ENCODE data around the gene P4HA2. TPM values are rescaled to one million over a fixed set of nuclear protein-coding genes. Genes with fewer than 3 reads are reported as not detected.

Gene P4HA2
- total and polyA plus RNA-seq, 11 donors, result 41.2 to 140 (median 55.7) TPM

DNA sequence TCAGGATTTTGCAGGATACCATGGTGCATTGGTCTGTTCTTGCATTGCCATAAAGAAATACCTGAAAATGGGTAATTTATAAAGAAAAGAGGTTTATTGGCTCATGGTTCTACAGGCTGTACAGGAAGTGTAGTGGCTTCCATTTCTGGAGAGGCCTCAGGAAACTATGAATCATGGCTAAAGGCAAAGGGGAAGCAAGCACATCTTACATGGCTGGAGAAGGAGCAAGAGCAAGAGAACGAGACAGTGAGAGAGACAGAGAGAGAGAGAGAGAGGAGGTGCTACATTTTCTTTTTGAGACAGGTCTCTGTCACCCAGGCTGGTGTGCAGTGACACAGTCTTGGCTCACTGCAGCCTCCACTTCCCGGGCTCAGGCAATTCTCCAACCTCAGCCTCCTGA lies 43.9 kb downstream of the P4HA2 start:
- DNase-seq (no peak), ATAC-seq (no peak)
- intact Hi-C loops (cut with DNase I), result loop anchor here in 5 of 10 donors (5.0 to 10.0 kb wide), 6 partner anchors 49 to 116 kb away; partner anchors contain the start of gene SLC22A4 (in 1 of the 5)
- Histone ChIP-seq H3K27ac (no peak overlapping the region), H3K4me3 (no peak overlapping the region), H3K4me1 (peaks cover 0 to 18% (median 2%) of the 10 kb centered on the region in 12 donors), H3K36me3 (peaks cover 0 to 5% (median 0%) of the 10 kb centered on the region in 9 donors), H3K9me3 (peaks cover 0 to 6% (median 0%) of the 10 kb centered on the region in 12 donors), H3K27me3 (no peaks in the 10 kb centered on the region)
- TF ChIP-seq, protein P1, sequence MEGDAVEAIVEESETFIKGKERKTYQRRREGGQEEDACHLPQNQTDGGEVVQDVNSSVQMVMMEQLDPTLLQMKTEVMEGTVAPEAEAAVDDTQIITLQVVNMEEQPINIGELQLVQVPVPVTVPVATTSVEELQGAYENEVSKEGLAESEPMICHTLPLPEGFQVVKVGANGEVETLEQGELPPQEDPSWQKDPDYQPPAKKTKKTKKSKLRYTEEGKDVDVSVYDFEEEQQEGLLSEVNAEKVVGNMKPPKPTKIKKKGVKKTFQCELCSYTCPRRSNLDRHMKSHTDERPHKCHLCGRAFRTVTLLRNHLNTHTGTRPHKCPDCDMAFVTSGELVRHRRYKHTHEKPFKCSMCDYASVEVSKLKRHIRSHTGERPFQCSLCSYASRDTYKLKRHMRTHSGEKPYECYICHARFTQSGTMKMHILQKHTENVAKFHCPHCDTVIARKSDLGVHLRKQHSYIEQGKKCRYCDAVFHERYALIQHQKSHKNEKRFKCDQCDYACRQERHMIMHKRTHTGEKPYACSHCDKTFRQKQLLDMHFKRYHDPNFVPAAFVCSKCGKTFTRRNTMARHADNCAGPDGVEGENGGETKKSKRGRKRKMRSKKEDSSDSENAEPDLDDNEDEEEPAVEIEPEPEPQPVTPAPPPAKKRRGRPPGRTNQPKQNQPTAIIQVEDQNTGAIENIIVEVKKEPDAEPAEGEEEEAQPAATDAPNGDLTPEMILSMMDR (IDR thresholded peaks at IDR 0.05), result no peak
- no peak for TF ChIP-seq POLR2A (IDR thresholded peaks at IDR 0.05)
- WGBS, 4 donors, result 84 to 94% (median 85%) methylated on average over 2 of the region's 2 CpGs

DNA sequence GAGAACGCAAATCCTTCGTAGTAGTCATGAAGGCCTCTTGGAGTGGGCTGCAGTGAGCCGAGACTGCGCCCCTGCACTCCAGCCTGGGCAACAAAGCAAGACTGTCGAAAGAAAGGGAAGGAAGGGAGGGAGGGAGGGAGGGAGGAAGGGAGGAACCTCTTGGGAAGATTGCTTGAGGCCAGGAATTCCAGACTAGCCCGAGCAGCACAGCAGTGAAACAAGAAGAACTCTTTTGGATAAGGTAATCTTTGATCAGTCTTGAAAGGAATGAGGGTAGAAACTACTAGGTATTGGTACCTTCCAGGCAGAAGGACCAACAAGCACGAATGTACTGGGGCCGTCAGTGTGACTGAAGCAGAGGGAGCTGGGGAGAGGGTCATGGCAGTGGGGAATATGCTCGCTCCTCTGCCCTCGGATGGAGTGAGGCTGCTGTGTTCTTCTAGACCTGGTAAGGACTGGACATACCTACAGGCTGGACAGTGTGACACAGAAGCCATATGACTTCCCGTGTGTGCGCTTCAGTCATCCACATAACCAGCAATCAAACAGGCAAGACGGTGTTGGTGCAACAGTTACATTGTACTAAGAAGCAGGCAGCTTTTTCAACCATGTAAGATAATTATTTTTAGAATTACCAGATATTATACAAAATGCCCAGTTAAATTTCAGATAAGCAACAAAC lies 45.2 kb downstream of the P4HA2 start:
- TF ChIP-seq POLR2A (IDR thresholded peaks at IDR 0.05), result no peak
- TF ChIP-seq, protein P1 (IDR thresholded peaks at IDR 0.05), result no peak
- Histone ChIP-seq H3K4me1 (peaks cover 0 to 18% (median 2%) of the 10 kb centered on the region in 12 donors), H3K36me3 (peaks cover 0 to 5% (median 0%) of the 10 kb centered on the region in 9 donors), H3K9me3 (peaks cover 0 to 6% (median 0%) of the 10 kb centered on the region in 12 donors), H3K4me3 (no peak overlapping the region), H3K27ac (no peak overlapping the region), H3K27me3 (no peaks in the 10 kb centered on the region)
- DNase-seq (no peak), ATAC-seq (peak in 1 of 4 donors; percentile 23)
- intact Hi-C loops (cut with DNase I), result loop anchor here in 5 of 10 donors (5.0 to 10.0 kb wide), 6 partner anchors 50 to 115 kb away; partner anchors contain the start of gene SLC22A4 (in 1 of the 5)
- 70 to 74% (median 72%) methylated on average over 13 of the region's 13 CpGs for WGBS, 4 donors

DNA sequence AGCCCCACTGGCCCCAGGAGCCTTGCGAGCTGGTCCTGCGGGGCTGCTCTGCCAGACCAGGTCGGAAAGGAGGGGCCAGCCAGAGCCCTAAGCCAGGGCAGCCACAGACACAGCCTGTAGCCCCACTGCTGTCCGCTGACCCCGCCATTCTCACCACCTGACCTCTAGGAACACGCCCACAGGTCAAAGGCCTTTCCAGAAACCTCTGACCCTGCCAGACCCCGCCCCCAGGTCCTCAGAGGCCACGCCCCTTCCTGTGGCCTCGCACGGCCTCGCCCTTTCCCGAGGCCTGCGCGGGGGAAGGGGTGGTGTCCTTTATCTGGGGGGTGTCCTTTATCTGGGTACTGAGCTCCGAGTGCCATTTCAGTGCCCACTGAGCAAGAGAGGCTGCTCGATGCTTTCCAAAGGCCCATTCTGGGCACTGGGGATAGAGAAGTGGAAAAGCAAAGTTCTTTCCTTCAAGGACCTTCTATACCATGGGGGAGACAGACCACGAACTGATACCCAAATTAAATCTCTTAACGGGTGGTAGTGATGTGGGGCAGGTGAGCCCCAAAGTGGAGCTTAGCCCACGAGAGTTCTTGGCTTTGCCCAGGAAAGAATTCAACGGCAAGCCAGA lies 46.5 kb downstream of the P4HA2 start:
- Histone ChIP-seq H3K36me3 (no peaks in the 10 kb centered on the region), H3K9me3 (peaks cover 0 to 6% (median 0%) of the 10 kb centered on the region in 12 donors), H3K4me1 (peaks cover 0 to 18% (median 3%) of the 10 kb centered on the region in 12 donors), H3K27ac (no peak overlapping the region), H3K4me3 (no peak overlapping the region), H3K27me3 (no peaks in the 10 kb centered on the region)
- WGBS, 4 donors, result 75 to 81% (median 79%) methylated on average over 17 to 20 of the region's 20 CpGs
- DNase-seq, result no peak
- no peak for TF ChIP-seq POLR2A (IDR thresholded peaks at IDR 0.05)
- TF ChIP-seq, protein P1 (IDR thresholded peaks at IDR 0.05), result no peak
- intact Hi-C loops (cut with DNase I), result loop anchor here in 5 of 10 donors (5.0 to 10.0 kb wide), 6 partner anchors 51 to 114 kb away; partner anchors contain the start of gene SLC22A4 (in 1 of the 5)
- peak in 1 of 4 donors; percentile 13 for ATAC-seq
